Activated gamma-delta T cell treated with anti-CD3 and anti-CD28 coated beads, Interleukin-2, amount 50 U/mL, for 16 hours (primary cell): ENCODE results near the gene PTPRN2.

ENCODE experiments used
- DNase-seq: peaks from one replicate; pipeline ENCODE4 v3.0.0-alpha.2; 2020; ENCODE audit warnings: low read depth

PTPRN2 gene

GRCh38 chr7:157690058-157690832 lies 897.4 kb downstream of the PTPRN2 start:
- no peak for DNase-seq

GRCh38 chr7:157689269-157690057 lies 898.2 kb downstream of the PTPRN2 start:
- DNase-seq = no peak

GRCh38 chr7:157688533-157689268 lies 898.9 kb downstream of the PTPRN2 start:
- DNase-seq = no peak

- DNase-seq = no peak
These were observed 899.6 kb downstream of the PTPRN2 start for GRCh38 chr7:157687845-157688532.

GRCh38 chr7:157687158-157687557 lies 900.5 kb downstream of the PTPRN2 start:
- DNase-seq = no peak

- DNase-seq = no peak
These were observed 901.2 kb downstream of the PTPRN2 start for GRCh38 chr7:157686285-157686894.

- DNase-seq = no peak
These were observed 902.0 kb downstream of the PTPRN2 start for GRCh38 chr7:157685430-157686284.

GRCh38 chr7:157684909-157685429 lies 902.7 kb downstream of the PTPRN2 start:
- no peak for DNase-seq

GRCh38 chr7:157684157-157684908 lies 903.3 kb downstream of the PTPRN2 start:
- DNase-seq = no peak

- DNase-seq = no peak
These were observed 903.9 kb downstream of the PTPRN2 start for GRCh38 chr7:157683747-157684156.

GRCh38 chr7:157682946-157683746 lies 904.5 kb downstream of the PTPRN2 start:
- no peak for DNase-seq

GRCh38 chr7:157682064-157682945 lies 905.3 kb downstream of the PTPRN2 start:
- DNase-seq = no peak

- no peak for DNase-seq
These were observed 908.0 kb downstream of the PTPRN2 start for GRCh38 chr7:157679607-157680006.

GRCh38 chr7:157678501-157678900 lies 909.1 kb downstream of the PTPRN2 start:
- no peak for DNase-seq

GRCh38 chr7:157676456-157677255 lies 911.0 kb downstream of the PTPRN2 start:
- DNase-seq = no peak

GRCh38 chr7:157676001-157676400 lies 911.6 kb downstream of the PTPRN2 start:
- DNase-seq = no peak

GRCh38 chr7:157675427-157675927 lies 912.1 kb downstream of the PTPRN2 start:
- no peak for DNase-seq
